ENCODE measurements around the gene INPP5F.

Gene INPP5F

GRCh38 chr10:119686465-119687191, 39.2 kb upstream of the INPP5F start:
- no peak overlapping the region for H3K4me3 ChIP-seq (ENCODE audit: low read depth, low read length)
- DNase-seq (ENCODE audit: low read depth): peak; percentile 83
- TF ChIP-seq CTCF (IDR thresholded peaks at IDR 0.05; ENCODE audit: insufficient read depth, low read depth, low read length, missing control alignments): peak; percentile 90

GRCh38 chr10:119687192-119688032, 38.4 kb upstream of the INPP5F start:
- TF ChIP-seq CTCF (IDR thresholded peaks at IDR 0.05; ENCODE audit: insufficient read depth, low read depth, low read length, missing control alignments): no peak
- no peak overlapping the region for H3K4me3 ChIP-seq (ENCODE audit: low read depth, low read length)
- no peak for DNase-seq (ENCODE audit: low read depth)

- peak; percentile 64 for DNase-seq (ENCODE audit: low read depth)
- peak; percentile 20 for TF ChIP-seq CTCF (IDR thresholded peaks at IDR 0.05; ENCODE audit: insufficient read depth, low read depth, low read length, missing control alignments)
- H3K4me3 ChIP-seq (ENCODE audit: low read depth, low read length): no peak overlapping the region
Observed at GRCh38 chr10:119688033-119688508, 37.8 kb upstream of the INPP5F start.

GRCh38 chr10:119689016-119689580, 36.8 kb upstream of the INPP5F start:
- H3K4me3 ChIP-seq (ENCODE audit: low read depth, low read length): no peak overlapping the region
- no peak for DNase-seq (ENCODE audit: low read depth)
- no peak for TF ChIP-seq CTCF (IDR thresholded peaks at IDR 0.05; ENCODE audit: insufficient read depth, low read depth, low read length, missing control alignments)

GRCh38 chr10:119691726-119692125, 34.1 kb upstream of the INPP5F start:
- DNase-seq (ENCODE audit: low read depth): no peak
- no peak overlapping the region for H3K4me3 ChIP-seq (ENCODE audit: low read depth, low read length)
- no peak for TF ChIP-seq CTCF (IDR thresholded peaks at IDR 0.05; ENCODE audit: insufficient read depth, low read depth, low read length, missing control alignments)

GRCh38 chr10:119693262-119693957, 32.4 kb upstream of the INPP5F start:
- DNase-seq (ENCODE audit: low read depth): peak; percentile 85
- H3K4me3 ChIP-seq (ENCODE audit: low read depth, low read length): no peak overlapping the region
- TF ChIP-seq CTCF (IDR thresholded peaks at IDR 0.05; ENCODE audit: insufficient read depth, low read depth, low read length, missing control alignments): no peak

Data from GM12865 (cell line).